ENCODE measurements around the gene SATL1. TPM values are rescaled to one million over a fixed set of nuclear protein-coding genes. Genes with fewer than 3 reads are reported as not detected.

SATL1 gene
- total RNA-seq, 1 donor from 2014 or later, result not detected

- no peaks in the 10 kb centered on the region for H3K27me3 ChIP-seq (ENCODE audit: control insufficient read depth, insufficient read depth, low read length)
- DNase-seq (ENCODE audit: low read depth), result no peak
- no peak overlapping the region for H3K4me3 ChIP-seq (ENCODE audit: low read depth, low read length)
- no peak for TF ChIP-seq CTCF (IDR thresholded peaks at IDR 0.05; ENCODE audit: insufficient read depth, low read length, poor library complexity, severe bottlenecking)
- H3K36me3 ChIP-seq (ENCODE audit: control insufficient read depth, insufficient read depth, low read length), result no peaks in the 10 kb centered on the region
These were observed 102.6 kb downstream of the SATL1 start for GRCh38 chrX:85140964-85141363.

- no peak for DNase-seq (ENCODE audit: low read depth)
These were observed 104.2 kb downstream of the SATL1 start for GRCh38 chrX:85139422-85139821.

GRCh38 chrX:85136409-85136808, 107.2 kb downstream of the SATL1 start:
- Histone ChIP-seq H3K27me3 (ENCODE audit: control insufficient read depth, insufficient read depth, low read length) (no peaks in the 10 kb centered on the region), H3K4me3 (ENCODE audit: low read depth, low read length) (no peak overlapping the region), H3K36me3 (ENCODE audit: control insufficient read depth, insufficient read depth, low read length) (no peaks in the 10 kb centered on the region)
- TF ChIP-seq CTCF (IDR thresholded peaks at IDR 0.05; ENCODE audit: insufficient read depth, low read length, poor library complexity, severe bottlenecking), result no peak
- no peak for DNase-seq (ENCODE audit: low read depth)

More at GRCh38 chrX:85139422-85139821, 104.2 kb downstream of the SATL1 start:
- H3K36me3 ChIP-seq (ENCODE audit: control insufficient read depth, insufficient read depth, low read length), result no peaks in the 10 kb centered on the region
- H3K4me3 ChIP-seq (ENCODE audit: low read depth, low read length), result no peak overlapping the region
- H3K27me3 ChIP-seq (ENCODE audit: control insufficient read depth, insufficient read depth, low read length), result no peaks in the 10 kb centered on the region
- no peak for TF ChIP-seq CTCF (IDR thresholded peaks at IDR 0.05; ENCODE audit: insufficient read depth, low read length, poor library complexity, severe bottlenecking)

- Histone ChIP-seq H3K36me3 (ENCODE audit: control insufficient read depth, insufficient read depth, low read length) (no peaks in the 10 kb centered on the region), H3K27me3 (ENCODE audit: control insufficient read depth, insufficient read depth, low read length) (no peaks in the 10 kb centered on the region), H3K4me3 (ENCODE audit: low read depth, low read length) (no peak overlapping the region)
- TF ChIP-seq CTCF (IDR thresholded peaks at IDR 0.05; ENCODE audit: insufficient read depth, low read length, poor library complexity, severe bottlenecking), result no peak
- DNase-seq (ENCODE audit: low read depth), result no peak
These were observed 128.3 kb downstream of the SATL1 start for GRCh38 chrX:85115252-85115651.

GRCh38 chrX:85114776-85115175, 128.8 kb downstream of the SATL1 start:
- no peak for TF ChIP-seq CTCF (IDR thresholded peaks at IDR 0.05; ENCODE audit: insufficient read depth, low read length, poor library complexity, severe bottlenecking)

GRCh38 chrX:85114171-85114570, 129.4 kb downstream of the SATL1 start:
- H3K4me3 ChIP-seq (ENCODE audit: low read depth, low read length), result no peak overlapping the region
- no peak for DNase-seq (ENCODE audit: low read depth)
- no peak for TF ChIP-seq CTCF (IDR thresholded peaks at IDR 0.05; ENCODE audit: insufficient read depth, low read length, poor library complexity, severe bottlenecking)
- H3K27me3 ChIP-seq (ENCODE audit: control insufficient read depth, insufficient read depth, low read length), result no peaks in the 10 kb centered on the region
- H3K36me3 ChIP-seq (ENCODE audit: control insufficient read depth, insufficient read depth, low read length), result no peaks in the 10 kb centered on the region

More at GRCh38 chrX:85114776-85115175, 128.8 kb downstream of the SATL1 start:
- no peak overlapping the region for H3K4me3 ChIP-seq (ENCODE audit: low read depth, low read length)
- no peak for DNase-seq (ENCODE audit: low read depth)
- H3K27me3 ChIP-seq (ENCODE audit: control insufficient read depth, insufficient read depth, low read length), result no peaks in the 10 kb centered on the region
- no peaks in the 10 kb centered on the region for H3K36me3 ChIP-seq (ENCODE audit: control insufficient read depth, insufficient read depth, low read length)
